Measurements from ENCODE around the gene DCC. TPM values are rescaled to one million over a fixed set of nuclear protein-coding genes. Genes with fewer than 3 reads are reported as not detected.

The DCC gene
- total RNA-seq, 1 donor from 2014 or later = under 0.01 TPM

- no peak overlapping the region for H3K4me3 ChIP-seq (ENCODE audit: low read length in 3 of 3)
- H3K9ac ChIP-seq (ENCODE audit: low read depth in 1 of 3, low read length in 3 of 3) = no peak overlapping the region
- H3K36me3 ChIP-seq (ENCODE audit: control insufficient read depth in 3 of 3, insufficient read depth in 3 of 3, low read length in 3 of 3) = no peaks in the 10 kb centered on the region
- no peaks in the 10 kb centered on the region for H3K27me3 ChIP-seq (ENCODE audit: control insufficient read depth in 3 of 3, insufficient read depth in 3 of 3, low read length in 3 of 3)
- H3K4me1 ChIP-seq (ENCODE audit: control insufficient read depth in 3 of 3, insufficient read depth in 3 of 3, low read length in 3 of 3) = no peaks in the 10 kb centered on the region
- H3K9me3 ChIP-seq (ENCODE audit: control insufficient read depth in 3 of 3, low read length in 3 of 3) = no peaks in the 10 kb centered on the region
- no peak overlapping the region for H3K27ac ChIP-seq (ENCODE audit: low read depth, low read length)
These were observed 605.6 kb downstream of the DCC start for GRCh38 chr18:52945552-52945951.

- Histone ChIP-seq H3K27ac (ENCODE audit: low read depth, low read length) (no peak overlapping the region), H3K4me3 (ENCODE audit: low read length in 3 of 3) (no peak overlapping the region), H3K36me3 (ENCODE audit: control insufficient read depth in 3 of 3, insufficient read depth in 3 of 3, low read length in 3 of 3) (no peaks in the 10 kb centered on the region), H3K9ac (ENCODE audit: low read depth in 1 of 3, low read length in 3 of 3) (no peak overlapping the region), H3K9me3 (ENCODE audit: control insufficient read depth in 3 of 3, low read length in 3 of 3) (no peaks in the 10 kb centered on the region), H3K27me3 (ENCODE audit: control insufficient read depth in 3 of 3, insufficient read depth in 3 of 3, low read length in 3 of 3) (no peaks in the 10 kb centered on the region), H3K4me1 (ENCODE audit: control insufficient read depth in 3 of 3, insufficient read depth in 3 of 3, low read length in 3 of 3) (no peaks in the 10 kb centered on the region)
These were observed 609.0 kb downstream of the DCC start for GRCh38 chr18:52948868-52949444.

- Histone ChIP-seq H3K4me3 (ENCODE audit: low read length in 3 of 3) (no peak overlapping the region), H3K36me3 (ENCODE audit: control insufficient read depth in 3 of 3, insufficient read depth in 3 of 3, low read length in 3 of 3) (no peaks in the 10 kb centered on the region), H3K4me1 (ENCODE audit: control insufficient read depth in 3 of 3, insufficient read depth in 3 of 3, low read length in 3 of 3) (no peaks in the 10 kb centered on the region)
These were observed 610.2 kb downstream of the DCC start for GRCh38 chr18:52950155-52950554.

GRCh38 chr18:52953387-52953786, 613.4 kb downstream of the DCC start:
- H3K4me3 ChIP-seq (ENCODE audit: low read length in 3 of 3) = no peak overlapping the region
- H3K4me1 ChIP-seq (ENCODE audit: control insufficient read depth in 3 of 3, insufficient read depth in 3 of 3, low read length in 3 of 3) = no peaks in the 10 kb centered on the region
- no peaks in the 10 kb centered on the region for H3K36me3 ChIP-seq (ENCODE audit: control insufficient read depth in 3 of 3, insufficient read depth in 3 of 3, low read length in 3 of 3)
- no peak overlapping the region for H3K27ac ChIP-seq (ENCODE audit: low read depth, low read length)
- no peaks in the 10 kb centered on the region for H3K27me3 ChIP-seq (ENCODE audit: control insufficient read depth in 3 of 3, insufficient read depth in 3 of 3, low read length in 3 of 3)
- H3K9ac ChIP-seq (ENCODE audit: low read depth in 1 of 3, low read length in 3 of 3) = no peak overlapping the region
- no peaks in the 10 kb centered on the region for H3K9me3 ChIP-seq (ENCODE audit: control insufficient read depth in 3 of 3, low read length in 3 of 3)

More at GRCh38 chr18:52950155-52950554, 610.2 kb downstream of the DCC start:
- Histone ChIP-seq H3K9me3 (ENCODE audit: control insufficient read depth in 3 of 3, low read length in 3 of 3) (no peaks in the 10 kb centered on the region), H3K27me3 (ENCODE audit: control insufficient read depth in 3 of 3, insufficient read depth in 3 of 3, low read length in 3 of 3) (no peaks in the 10 kb centered on the region), H3K27ac (ENCODE audit: low read depth, low read length) (no peak overlapping the region), H3K9ac (ENCODE audit: low read depth in 1 of 3, low read length in 3 of 3) (no peak overlapping the region)

DNA sequence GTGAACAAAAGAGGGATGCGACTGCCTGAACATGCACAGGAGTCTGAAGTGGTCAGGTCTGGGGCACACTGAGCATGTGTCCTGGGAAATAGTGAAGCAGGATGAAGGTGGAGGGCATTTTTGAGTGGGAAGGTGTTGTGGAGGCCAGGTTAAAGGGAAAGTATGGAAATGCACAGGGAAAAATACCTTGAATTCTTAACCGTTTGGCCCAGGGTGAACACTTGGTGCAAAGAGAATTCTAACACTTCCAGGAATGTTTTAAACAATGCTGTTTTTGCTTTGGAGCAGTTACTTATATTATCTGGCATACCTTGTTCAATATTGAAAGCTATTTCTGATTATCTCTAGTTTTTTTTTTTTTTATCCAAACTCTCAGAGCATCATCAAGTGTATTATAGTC, 623.5 kb downstream of the DCC start:
- no peak overlapping the region for H3K27ac ChIP-seq (ENCODE audit: low read depth, low read length)
- H3K9ac ChIP-seq (ENCODE audit: low read depth in 1 of 3, low read length in 3 of 3) = no peak overlapping the region
- no peaks in the 10 kb centered on the region for H3K4me1 ChIP-seq (ENCODE audit: control insufficient read depth in 3 of 3, insufficient read depth in 3 of 3, low read length in 3 of 3)
- no peak overlapping the region for H3K4me3 ChIP-seq (ENCODE audit: low read length in 3 of 3)
- peaks cover 0 to 2% (median 0%) of the 10 kb centered on the region in 3 donors for H3K9me3 ChIP-seq (ENCODE audit: control insufficient read depth in 3 of 3, low read length in 3 of 3)
- H3K27me3 ChIP-seq (ENCODE audit: control insufficient read depth in 3 of 3, insufficient read depth in 3 of 3, low read length in 3 of 3) = no peaks in the 10 kb centered on the region
- H3K36me3 ChIP-seq (ENCODE audit: control insufficient read depth in 3 of 3, insufficient read depth in 3 of 3, low read length in 3 of 3) = no peaks in the 10 kb centered on the region

GRCh38 chr18:52970686-52971085, 630.7 kb downstream of the DCC start:
- Histone ChIP-seq H3K27me3 (ENCODE audit: control insufficient read depth in 3 of 3, insufficient read depth in 3 of 3, low read length in 3 of 3) (no peaks in the 10 kb centered on the region), H3K4me3 (ENCODE audit: low read length in 3 of 3) (no peak overlapping the region), H3K4me1 (ENCODE audit: control insufficient read depth in 3 of 3, insufficient read depth in 3 of 3, low read length in 3 of 3) (no peaks in the 10 kb centered on the region), H3K36me3 (ENCODE audit: control insufficient read depth in 3 of 3, insufficient read depth in 3 of 3, low read length in 3 of 3) (no peaks in the 10 kb centered on the region), H3K27ac (ENCODE audit: low read depth, low read length) (no peak overlapping the region), H3K9me3 (ENCODE audit: control insufficient read depth in 3 of 3, low read length in 3 of 3) (no peaks in the 10 kb centered on the region), H3K9ac (ENCODE audit: low read depth in 1 of 3, low read length in 3 of 3) (no peak overlapping the region)

- Histone ChIP-seq H3K27me3 (ENCODE audit: control insufficient read depth in 3 of 3, insufficient read depth in 3 of 3, low read length in 3 of 3) (no peaks in the 10 kb centered on the region), H3K4me1 (ENCODE audit: control insufficient read depth in 3 of 3, insufficient read depth in 3 of 3, low read length in 3 of 3) (no peaks in the 10 kb centered on the region), H3K27ac (ENCODE audit: low read depth, low read length) (no peak overlapping the region), H3K36me3 (ENCODE audit: control insufficient read depth in 3 of 3, insufficient read depth in 3 of 3, low read length in 3 of 3) (no peaks in the 10 kb centered on the region), H3K9ac (ENCODE audit: low read depth in 1 of 3, low read length in 3 of 3) (no peak overlapping the region), H3K9me3 (ENCODE audit: control insufficient read depth in 3 of 3, low read length in 3 of 3) (no peaks in the 10 kb centered on the region), H3K4me3 (ENCODE audit: low read length in 3 of 3) (no peak overlapping the region)
These were observed 631.1 kb downstream of the DCC start for GRCh38 chr18:52971097-52971496.

DNA sequence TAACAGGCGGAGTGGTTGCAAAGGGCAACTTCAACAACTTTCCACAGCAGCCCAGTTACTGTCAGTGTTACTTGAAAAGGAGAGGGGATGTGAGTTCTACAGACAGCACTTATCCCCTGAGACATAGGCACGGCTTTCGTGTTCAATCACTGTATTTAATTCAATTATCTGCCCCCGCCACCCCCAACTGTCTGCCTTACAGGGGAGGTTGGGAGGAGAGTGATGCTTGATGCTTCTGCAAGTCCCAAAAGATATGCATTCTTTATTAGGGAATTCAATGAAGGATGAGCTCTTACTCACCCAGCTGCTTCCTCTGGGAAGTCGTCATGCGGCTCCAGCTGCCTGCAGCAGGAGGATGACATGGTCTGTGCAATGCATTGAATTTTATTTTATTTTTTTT, 639.9 kb downstream of the DCC start:
- Histone ChIP-seq H3K9me3 (ENCODE audit: control insufficient read depth in 3 of 3, low read length in 3 of 3) (no peaks in the 10 kb centered on the region), H3K4me1 (ENCODE audit: control insufficient read depth in 3 of 3, insufficient read depth in 3 of 3, low read length in 3 of 3) (no peaks in the 10 kb centered on the region), H3K4me3 (ENCODE audit: low read length in 3 of 3) (no peak overlapping the region), H3K27me3 (ENCODE audit: control insufficient read depth in 3 of 3, insufficient read depth in 3 of 3, low read length in 3 of 3) (no peaks in the 10 kb centered on the region), H3K27ac (ENCODE audit: low read depth, low read length) (no peak overlapping the region), H3K36me3 (ENCODE audit: control insufficient read depth in 3 of 3, insufficient read depth in 3 of 3, low read length in 3 of 3) (no peaks in the 10 kb centered on the region), H3K9ac (ENCODE audit: low read depth in 1 of 3, low read length in 3 of 3) (no peak overlapping the region)

GRCh38 chr18:52991246-52991645, 651.2 kb downstream of the DCC start:
- Histone ChIP-seq H3K4me1 (ENCODE audit: control insufficient read depth in 3 of 3, insufficient read depth in 3 of 3, low read length in 3 of 3) (no peaks in the 10 kb centered on the region), H3K9me3 (ENCODE audit: control insufficient read depth in 3 of 3, low read length in 3 of 3) (no peaks in the 10 kb centered on the region), H3K27me3 (ENCODE audit: control insufficient read depth in 3 of 3, insufficient read depth in 3 of 3, low read length in 3 of 3) (no peaks in the 10 kb centered on the region), H3K36me3 (ENCODE audit: control insufficient read depth in 3 of 3, insufficient read depth in 3 of 3, low read length in 3 of 3) (no peaks in the 10 kb centered on the region), H3K4me3 (ENCODE audit: low read length in 3 of 3) (no peak overlapping the region), H3K9ac (ENCODE audit: low read depth in 1 of 3, low read length in 3 of 3) (no peak overlapping the region), H3K27ac (ENCODE audit: low read depth, low read length) (no peak overlapping the region)

- Histone ChIP-seq H3K9ac (ENCODE audit: low read depth in 1 of 3, low read length in 3 of 3) (no peak overlapping the region), H3K4me1 (ENCODE audit: control insufficient read depth in 3 of 3, insufficient read depth in 3 of 3, low read length in 3 of 3) (no peaks in the 10 kb centered on the region), H3K9me3 (ENCODE audit: control insufficient read depth in 3 of 3, low read length in 3 of 3) (no peaks in the 10 kb centered on the region), H3K4me3 (ENCODE audit: low read length in 3 of 3) (no peak overlapping the region), H3K27ac (ENCODE audit: low read depth, low read length) (no peak overlapping the region), H3K27me3 (ENCODE audit: control insufficient read depth in 3 of 3, insufficient read depth in 3 of 3, low read length in 3 of 3) (no peaks in the 10 kb centered on the region), H3K36me3 (ENCODE audit: control insufficient read depth in 3 of 3, insufficient read depth in 3 of 3, low read length in 3 of 3) (no peaks in the 10 kb centered on the region)
These were observed 652.0 kb downstream of the DCC start for GRCh38 chr18:52992041-52992440.

DNA sequence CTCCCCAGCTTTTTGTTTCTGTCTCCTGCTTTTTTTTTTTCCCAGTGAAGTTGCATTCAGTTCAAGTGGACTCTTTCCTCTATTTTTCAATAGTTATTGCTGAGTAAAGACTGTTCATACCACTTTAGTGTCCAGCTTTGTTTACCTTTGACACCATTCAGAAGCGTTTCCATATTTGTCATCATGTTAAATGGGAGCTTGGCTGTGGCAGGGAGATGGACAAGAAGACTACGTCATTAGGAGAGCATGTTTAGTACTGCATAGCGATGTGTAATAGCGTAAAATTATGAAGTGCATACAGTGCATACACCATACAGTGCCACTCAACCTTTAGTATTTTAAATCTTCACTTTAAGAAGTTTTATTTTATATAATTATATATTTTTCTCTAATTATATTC, 655.9 kb downstream of the DCC start:
- H3K4me3 ChIP-seq (ENCODE audit: low read length in 3 of 3) = no peak overlapping the region
- H3K27ac ChIP-seq (ENCODE audit: low read depth, low read length) = no peak overlapping the region
- H3K9me3 ChIP-seq (ENCODE audit: control insufficient read depth in 3 of 3, low read length in 3 of 3) = no peaks in the 10 kb centered on the region
- no peak overlapping the region for H3K9ac ChIP-seq (ENCODE audit: low read depth in 1 of 3, low read length in 3 of 3)
- no peaks in the 10 kb centered on the region for H3K27me3 ChIP-seq (ENCODE audit: control insufficient read depth in 3 of 3, insufficient read depth in 3 of 3, low read length in 3 of 3)
- H3K4me1 ChIP-seq (ENCODE audit: control insufficient read depth in 3 of 3, insufficient read depth in 3 of 3, low read length in 3 of 3) = no peaks in the 10 kb centered on the region
- no peaks in the 10 kb centered on the region for H3K36me3 ChIP-seq (ENCODE audit: control insufficient read depth in 3 of 3, insufficient read depth in 3 of 3, low read length in 3 of 3)
